ENCODE data around the gene FMO5.
"Not testable (repeated sequence)": the region's sequence is repeated elsewhere in the genome, so short reads cannot be mapped to it uniquely, and the experiment has no call there.

FMO5 gene

DNA sequence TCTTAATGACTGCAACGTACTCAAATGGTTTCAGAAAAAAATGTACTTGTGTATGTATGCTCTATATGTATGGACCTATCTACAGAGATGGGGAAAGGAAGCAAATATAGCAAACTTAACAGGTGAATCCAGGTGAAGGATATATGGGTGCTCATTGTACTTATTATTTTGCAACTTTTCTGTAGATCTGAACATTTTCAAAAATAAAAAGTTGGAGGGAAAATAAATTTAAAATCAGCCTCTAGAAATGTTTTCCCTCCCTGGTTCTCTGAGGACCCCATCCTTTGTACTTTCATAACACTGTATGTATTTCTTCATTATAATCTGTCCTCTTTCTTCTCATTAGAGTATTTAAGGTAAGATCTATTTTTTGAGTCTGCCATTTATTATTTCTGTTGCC, 17.9 kb downstream of the FMO5 start:
- H3K4me3 ChIP-seq (ENCODE audit: low read length), result no peak overlapping the region
- DNase-seq (ENCODE audit: low read depth), result no peak
- TF ChIP-seq, protein P1, sequence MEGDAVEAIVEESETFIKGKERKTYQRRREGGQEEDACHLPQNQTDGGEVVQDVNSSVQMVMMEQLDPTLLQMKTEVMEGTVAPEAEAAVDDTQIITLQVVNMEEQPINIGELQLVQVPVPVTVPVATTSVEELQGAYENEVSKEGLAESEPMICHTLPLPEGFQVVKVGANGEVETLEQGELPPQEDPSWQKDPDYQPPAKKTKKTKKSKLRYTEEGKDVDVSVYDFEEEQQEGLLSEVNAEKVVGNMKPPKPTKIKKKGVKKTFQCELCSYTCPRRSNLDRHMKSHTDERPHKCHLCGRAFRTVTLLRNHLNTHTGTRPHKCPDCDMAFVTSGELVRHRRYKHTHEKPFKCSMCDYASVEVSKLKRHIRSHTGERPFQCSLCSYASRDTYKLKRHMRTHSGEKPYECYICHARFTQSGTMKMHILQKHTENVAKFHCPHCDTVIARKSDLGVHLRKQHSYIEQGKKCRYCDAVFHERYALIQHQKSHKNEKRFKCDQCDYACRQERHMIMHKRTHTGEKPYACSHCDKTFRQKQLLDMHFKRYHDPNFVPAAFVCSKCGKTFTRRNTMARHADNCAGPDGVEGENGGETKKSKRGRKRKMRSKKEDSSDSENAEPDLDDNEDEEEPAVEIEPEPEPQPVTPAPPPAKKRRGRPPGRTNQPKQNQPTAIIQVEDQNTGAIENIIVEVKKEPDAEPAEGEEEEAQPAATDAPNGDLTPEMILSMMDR (IDR thresholded peaks at IDR 0.05; ENCODE audit: insufficient read depth, low read depth, low read length, missing control alignments), result no peak

DNA sequence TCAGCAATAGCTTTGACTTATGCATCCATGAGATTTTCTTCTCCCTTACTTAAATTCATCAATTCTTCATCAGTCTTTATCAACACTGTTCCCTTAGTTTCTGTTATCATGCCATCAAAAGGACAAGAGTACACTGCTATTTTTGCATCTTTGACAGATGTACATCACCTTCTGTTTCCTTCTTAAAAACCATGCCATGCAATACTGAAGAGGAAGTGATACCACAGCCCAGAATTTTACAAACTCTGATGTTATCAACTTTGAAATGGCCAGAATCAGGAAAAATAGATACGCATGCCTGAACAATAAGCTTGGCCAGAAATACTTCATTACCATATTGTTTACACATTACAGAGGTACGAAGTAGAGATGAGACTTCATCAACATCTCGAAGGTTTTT, 21.1 kb downstream of the FMO5 start:
- TF ChIP-seq, protein P1 (IDR thresholded peaks at IDR 0.05; ENCODE audit: insufficient read depth, low read depth, low read length, missing control alignments), result no peak
- no peak for DNase-seq (ENCODE audit: low read depth)
- no peak overlapping the region for H3K4me3 ChIP-seq (ENCODE audit: low read length)

DNA sequence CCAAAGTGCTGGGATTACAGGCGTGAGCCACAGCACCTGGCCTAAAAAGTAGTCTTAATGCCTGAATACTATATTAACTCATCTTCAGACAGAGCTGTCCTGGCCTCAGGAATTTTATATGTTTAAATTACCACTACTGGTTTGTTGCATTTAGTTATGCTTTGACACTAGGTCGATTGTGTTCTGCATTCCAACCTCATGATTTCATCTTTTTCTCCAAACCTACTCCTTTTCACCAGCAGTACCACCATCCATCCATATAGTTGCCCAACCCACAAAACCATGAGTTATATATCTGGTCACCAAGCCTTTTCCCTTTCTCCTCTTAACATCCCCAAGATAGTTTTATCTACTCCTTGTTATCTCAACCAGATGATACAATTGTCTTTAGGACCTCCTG, 22.6 kb downstream of the FMO5 start:
- TF ChIP-seq, protein P1 (IDR thresholded peaks at IDR 0.05; ENCODE audit: insufficient read depth, low read depth, low read length, missing control alignments), result no peak
- H3K4me3 ChIP-seq (ENCODE audit: low read length), result no peak overlapping the region
- DNase-seq (ENCODE audit: low read depth), result no peak

DNA sequence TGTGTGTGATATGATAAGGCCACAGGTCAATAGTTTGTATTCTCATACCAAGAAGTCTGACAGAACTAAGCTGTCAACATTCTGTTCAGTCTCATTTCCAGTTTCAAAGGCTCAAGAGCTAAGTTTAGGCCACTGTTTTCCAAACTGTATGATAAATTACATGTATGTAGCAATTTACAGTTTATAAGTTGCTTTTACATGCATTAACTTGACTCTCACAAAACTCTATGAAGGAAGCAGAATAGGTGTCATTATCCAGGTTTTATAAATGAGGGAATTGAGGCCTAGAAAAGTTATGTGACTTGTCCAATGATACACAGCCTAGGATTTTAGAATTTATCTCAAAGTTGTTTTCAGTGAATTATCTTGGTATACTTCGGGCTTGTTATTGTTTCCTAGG, 23.4 kb downstream of the FMO5 start:
- no peak for DNase-seq (ENCODE audit: low read depth)
- TF ChIP-seq, protein P1 (IDR thresholded peaks at IDR 0.05; ENCODE audit: insufficient read depth, low read depth, low read length, missing control alignments), result no peak
- no peak overlapping the region for H3K4me3 ChIP-seq (ENCODE audit: low read length)

DNA sequence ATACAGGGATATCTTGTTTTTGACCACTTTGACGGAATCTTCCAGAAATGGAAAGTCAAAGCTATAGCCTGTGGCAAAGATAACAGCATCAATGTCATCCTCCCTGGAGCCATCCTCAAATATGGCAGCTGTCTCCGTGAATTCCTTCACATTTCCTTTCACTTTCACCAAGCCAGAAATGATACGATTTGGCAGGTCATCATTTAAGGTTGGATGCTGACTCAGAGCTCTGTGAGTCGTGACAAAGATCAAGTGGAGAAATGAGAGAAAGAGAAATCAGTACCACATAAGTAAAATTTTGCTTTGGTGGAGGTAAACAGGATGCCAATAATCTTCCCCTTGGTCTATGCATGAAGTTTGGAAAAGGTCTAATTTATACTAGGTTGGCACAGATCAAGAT, 23.9 kb downstream of the FMO5 start:
- H3K4me3 ChIP-seq (ENCODE audit: low read length), result no peak overlapping the region
- TF ChIP-seq, protein P1 (IDR thresholded peaks at IDR 0.05; ENCODE audit: insufficient read depth, low read depth, low read length, missing control alignments), result no peak
- DNase-seq (ENCODE audit: low read depth), result peak; percentile 16

DNA sequence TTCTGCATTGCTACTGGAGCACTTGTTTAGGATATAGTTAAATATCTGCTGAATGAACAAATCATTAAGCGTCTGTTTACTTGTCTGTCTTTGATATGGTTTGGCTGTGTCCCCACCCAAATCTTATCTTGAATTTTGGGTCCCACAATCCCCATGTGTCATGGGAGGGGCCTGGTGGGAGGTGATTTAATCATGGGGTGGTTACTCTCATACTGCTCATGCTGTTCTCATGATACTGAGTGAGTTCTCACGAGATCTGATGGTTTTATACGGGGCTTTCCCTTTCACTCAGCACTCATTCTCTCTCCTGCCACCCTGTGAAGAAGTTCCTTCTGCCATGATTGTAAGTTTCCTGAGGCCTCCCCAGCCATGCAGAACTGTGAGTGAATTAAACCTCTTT, 27.8 kb downstream of the FMO5 start:
- DNase-seq (ENCODE audit: low read depth); H3K4me3 ChIP-seq (ENCODE audit: low read length): not testable (repeated sequence)

DNA sequence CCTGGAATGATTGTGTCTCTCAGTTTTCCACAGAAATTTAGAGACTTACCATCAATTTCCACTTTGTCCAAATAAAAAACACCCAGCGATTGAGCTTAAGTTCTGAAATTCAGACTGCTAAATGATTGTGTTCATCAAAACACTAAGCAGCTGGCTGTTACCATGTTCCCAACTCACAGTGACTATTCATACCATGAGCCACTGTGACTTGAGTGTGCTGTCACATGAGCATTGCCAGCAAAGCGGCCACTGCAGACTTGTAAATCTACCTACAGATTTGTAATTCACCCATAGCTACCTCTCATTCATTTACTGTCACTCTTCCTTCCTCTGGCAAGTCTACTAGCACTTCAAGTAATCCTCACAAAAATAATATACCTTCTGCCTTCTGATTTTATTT, 35.6 kb downstream of the FMO5 start:
- no peak overlapping the region for H3K4me3 ChIP-seq (ENCODE audit: low read length)
- TF ChIP-seq, protein P1 (IDR thresholded peaks at IDR 0.05; ENCODE audit: insufficient read depth, low read depth, low read length, missing control alignments), result no peak
- DNase-seq (ENCODE audit: low read depth), result no peak

DNA sequence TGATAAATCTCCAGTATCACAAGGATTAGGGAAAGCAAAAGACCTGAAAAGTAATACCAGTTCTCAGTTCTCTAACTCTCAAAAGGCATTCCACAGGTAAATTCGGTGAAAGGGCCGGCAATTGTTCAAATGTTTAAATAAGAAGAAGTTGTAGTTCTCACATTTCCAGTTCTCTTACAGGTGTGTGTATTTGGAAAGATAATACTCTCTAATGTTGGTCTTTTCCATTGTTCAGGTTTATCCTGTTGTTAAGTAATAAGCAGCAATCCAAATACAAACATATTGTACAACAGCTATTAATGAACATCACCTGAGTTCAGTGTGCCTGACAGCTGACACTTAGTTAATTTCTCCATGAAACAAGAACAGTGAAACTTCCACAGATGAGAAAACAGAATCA, 39.7 kb downstream of the FMO5 start:
- DNase-seq (ENCODE audit: low read depth), result no peak
- H3K4me3 ChIP-seq (ENCODE audit: low read length), result no peak overlapping the region
- TF ChIP-seq, protein P1 (IDR thresholded peaks at IDR 0.05; ENCODE audit: insufficient read depth, low read depth, low read length, missing control alignments), result no peak
